ENCODE measurements around the gene MYCBPAP. TPM values are rescaled to one million over a fixed set of nuclear protein-coding genes. Genes with fewer than 3 reads are reported as not detected.
A peak's percentile ranks its signal among the peaks of the same experiment; 100 is the strongest.

MYCBPAP gene
- total RNA-seq, 3 donors from 2014 or later = 0.66 to 1.9 (median 1.3) TPM

GRCh38 chr17:50533185-50533584, 24.9 kb downstream of the MYCBPAP start:
- H3K4me1 ChIP-seq = peaks cover 11 to 27% of the 10 kb centered on the region in 2 donors
- H3K4me3 ChIP-seq = peak overlapping the region in 2 of 3 donors; percentile 52 to 72
- no peak for DNase-seq (ENCODE audit: low spot score in 2 of 2)
- TF ChIP-seq POLR2AphosphoS5 (IDR thresholded peaks at IDR 0.05) (no peak), CTCF (IDR thresholded peaks at IDR 0.05) (no peak), POLR2A (IDR thresholded peaks at IDR 0.05) (no peak)
- no peaks in the 10 kb centered on the region for H3K9me3 ChIP-seq
- intact Hi-C loops (cut with DNase I; ENCODE audit: low total_unique reads) = no loop called here
- H3K36me3 ChIP-seq = no peaks in the 10 kb centered on the region
- H3K27me3 ChIP-seq = peaks cover 0 to 4% of the 10 kb centered on the region in 2 donors
- peak overlapping the region; percentile 78 to 89 for H3K27ac ChIP-seq

- Histone ChIP-seq H3K4me3 (peak overlapping the region in 2 of 3 donors; percentile 52 to 72), H3K9me3 (no peaks in the 10 kb centered on the region), H3K27ac (peak overlapping the region; percentile 78 to 89), H3K36me3 (no peaks in the 10 kb centered on the region), H3K27me3 (peaks cover 0 to 4% of the 10 kb centered on the region in 2 donors), H3K4me1 (peaks cover 11 to 27% of the 10 kb centered on the region in 2 donors)
- intact Hi-C loops (cut with DNase I; ENCODE audit: low total_unique reads) = no loop called here
- no peak for TF ChIP-seq CTCF (IDR thresholded peaks at IDR 0.05)
- no peak for TF ChIP-seq POLR2AphosphoS5 (IDR thresholded peaks at IDR 0.05)
- no peak for TF ChIP-seq POLR2A (IDR thresholded peaks at IDR 0.05)
- DNase-seq (ENCODE audit: low spot score in 2 of 2) = no peak
Measured at GRCh38 chr17:50533720-50534148, 25.5 kb downstream of the MYCBPAP start.

GRCh38 chr17:50534222-50534978, 26.2 kb downstream of the MYCBPAP start:
- intact Hi-C loops (cut with DNase I; ENCODE audit: low total_unique reads) = no loop called here
- peak overlapping the region in 2 of 3 donors; percentile 52 to 72 for H3K4me3 ChIP-seq
- H3K36me3 ChIP-seq = no peaks in the 10 kb centered on the region
- H3K27me3 ChIP-seq = peaks cover 0 to 4% of the 10 kb centered on the region in 2 donors
- TF ChIP-seq CTCF (IDR thresholded peaks at IDR 0.05) (peak; percentile 47 to 71 (median 67)), POLR2AphosphoS5 (IDR thresholded peaks at IDR 0.05) (no peak)
- peak overlapping the region; percentile 78 to 89 for H3K27ac ChIP-seq
- peaks cover 11 to 27% of the 10 kb centered on the region in 2 donors for H3K4me1 ChIP-seq
- DNase-seq (ENCODE audit: low spot score in 2 of 2) = peak in 1 of 2 donors; percentile 73
- no peaks in the 10 kb centered on the region for H3K9me3 ChIP-seq

GRCh38 chr17:50534979-50535326, 26.7 kb downstream of the MYCBPAP start:
- peaks cover 0 to 4% of the 10 kb centered on the region in 2 donors for H3K27me3 ChIP-seq
- H3K4me3 ChIP-seq = peak overlapping the region in 2 of 3 donors; percentile 52 to 72
- H3K9me3 ChIP-seq = no peaks in the 10 kb centered on the region
- peak overlapping the region; percentile 78 to 89 for H3K27ac ChIP-seq
- intact Hi-C loops (cut with DNase I; ENCODE audit: low total_unique reads) = no loop called here
- peaks cover 11 to 27% of the 10 kb centered on the region in 2 donors for H3K4me1 ChIP-seq
- no peak for DNase-seq (ENCODE audit: low spot score in 2 of 2)
- TF ChIP-seq POLR2A (IDR thresholded peaks at IDR 0.05) (no peak), CTCF (IDR thresholded peaks at IDR 0.05) (no peak), POLR2AphosphoS5 (IDR thresholded peaks at IDR 0.05) (no peak)
- H3K36me3 ChIP-seq = no peaks in the 10 kb centered on the region

GRCh38 chr17:50535407-50535806, 27.2 kb downstream of the MYCBPAP start:
- Histone ChIP-seq H3K27me3 (peaks cover 0 to 4% of the 10 kb centered on the region in 2 donors), H3K36me3 (no peaks in the 10 kb centered on the region), H3K4me1 (peaks cover 11 to 27% of the 10 kb centered on the region in 2 donors), H3K27ac (peak overlapping the region in 1 of 2 donors; percentile 89), H3K4me3 (no peak overlapping the region), H3K9me3 (no peaks in the 10 kb centered on the region)
- TF ChIP-seq POLR2AphosphoS5 (IDR thresholded peaks at IDR 0.05) (no peak), POLR2A (IDR thresholded peaks at IDR 0.05) (no peak), CTCF (IDR thresholded peaks at IDR 0.05) (no peak)
- intact Hi-C loops (cut with DNase I; ENCODE audit: low total_unique reads) = no loop called here
- no peak for DNase-seq (ENCODE audit: low spot score in 2 of 2)
